Activated CD8-positive, alpha-beta T cell treated with anti-CD3 and anti-CD28 coated beads, Interleukin-2, amount 10 ng/mL, durations not matched to agents 7 days and 5 days (primary cell): ENCODE data around the gene STT3A. TPM values are rescaled to one million over a fixed set of nuclear protein-coding genes. Genes with fewer than 3 reads are reported as not detected.
"Not testable (repeated sequence)": the region's sequence is repeated elsewhere in the genome, so short reads cannot be mapped to it uniquely, and the experiment has no call there.

Source experiments
- ATAC-seq: fragments of 150-1000 bp; cut with Tn5 transposase; one replicate; pipeline ENCODE4 v1.10.0; 2021; ENCODE audit warnings: moderate library complexity
- CTCF ChIA-PET: fragments of 350-600 bp; sonication (Branson Sonifier 250); formaldehyde crosslinking; loops from one replicate; lab custom pipeline; 2021; ENCODE audit warnings: antibody characterized with exemption; lab: Charles Lee
- POLR2A ChIA-PET: fragments of 350-600 bp; sonication (Branson Sonifier 250); formaldehyde crosslinking; loops from one replicate; lab custom pipeline; 2021; ENCODE audit warnings: antibody characterized with exemption; lab: Charles Lee
- DNase-seq: peaks from one replicate; pipeline ENCODE4 v3.0.0-alpha.2; 2020
- H3K27ac Mint-ChIP-seq: one replicate; pipeline ENCODE4 v1.8.0; 2021; ENCODE audit warnings: mild to moderate bottlenecking, mixed read lengths
- H3K27me3 Mint-ChIP-seq: one replicate; pipeline ENCODE4 v1.8.0; 2021; ENCODE audit warnings: low read depth, mixed read lengths
- H3K36me3 Mint-ChIP-seq: one replicate; pipeline ENCODE4 v1.8.0; 2021; ENCODE audit warnings: low read depth, mixed read lengths
- H3K4me1 Mint-ChIP-seq: one replicate; pipeline ENCODE4 v1.8.0; 2021; ENCODE audit warnings: low read depth, mixed read lengths
- H3K4me3 Mint-ChIP-seq: one replicate; pipeline ENCODE4 v1.8.0; 2021; ENCODE audit warnings: mild to moderate bottlenecking, mixed read lengths
- H3K9me3 Mint-ChIP-seq: one replicate; pipeline ENCODE4 v1.8.0; 2022; ENCODE audit warnings: mixed read lengths; ENCODE audit not compliant: insufficient read depth
- total RNA-seq, 2 experiments: library from RNA; stranded (reverse); gene quantifications; one replicate each; pipeline ENCODE4 v1.2.3, GENCODE V29; 2021

Gene STT3A
- total RNA-seq, 2 experiments from 2014 or later: 103 to 114 TPM

DNA sequence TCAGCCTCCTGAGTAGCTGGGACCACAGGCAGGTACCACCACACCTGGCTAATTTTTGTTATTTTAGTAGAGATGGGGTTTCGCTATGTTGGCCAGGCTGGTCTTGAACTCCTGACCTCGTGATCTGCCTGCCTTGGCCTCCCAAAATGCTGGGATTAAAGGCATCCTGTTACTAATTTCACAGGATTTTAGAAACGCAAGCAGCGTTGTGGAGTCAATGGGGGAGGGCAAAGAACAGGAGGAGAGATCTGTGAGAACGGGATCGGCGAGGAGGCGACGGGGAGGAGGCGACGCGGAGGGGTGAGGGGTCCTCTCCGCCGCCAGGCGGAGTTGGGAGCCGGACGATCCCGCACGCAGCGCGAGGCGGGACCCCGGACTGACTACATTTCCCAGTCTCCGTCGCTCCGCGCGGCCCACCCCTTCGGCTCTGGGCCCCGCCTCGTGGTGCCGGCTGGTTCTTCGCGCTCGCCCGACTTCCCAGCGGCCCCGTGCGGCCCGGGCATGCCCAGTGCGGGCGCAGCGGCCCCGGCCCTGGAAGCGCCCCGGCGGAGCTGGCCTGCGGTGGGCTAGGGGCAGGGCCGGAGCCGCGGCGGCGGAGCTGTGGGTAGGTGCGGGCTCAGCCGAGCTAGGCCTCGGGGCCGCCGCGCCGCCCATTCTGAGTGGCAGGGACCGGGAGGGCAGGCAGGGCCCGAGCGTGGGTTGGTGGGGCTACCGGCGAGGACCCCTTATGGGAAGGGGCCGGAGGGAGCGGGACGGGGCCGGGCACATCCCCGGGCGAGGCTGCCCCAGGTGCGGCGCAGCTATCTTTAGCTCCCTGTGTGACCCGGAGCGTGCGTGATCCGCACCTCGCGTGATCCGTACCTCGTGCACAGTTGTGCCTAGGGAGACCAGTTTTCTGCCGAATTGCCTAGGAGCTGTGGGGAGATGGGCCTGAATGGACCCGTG lies 23.4 kb upstream of the STT3A start, which contains the start of gene EI24:
Gene EI24 (plus strand): TSS at position 508 of the 945 bp plus-strand sequence. CDS start 3,051 bp downstream, outside the sequence.
- peak; percentile 99 for ATAC-seq
- no peaks in the 10 kb centered on the region for H3K27me3 Mint-ChIP-seq

DNA sequence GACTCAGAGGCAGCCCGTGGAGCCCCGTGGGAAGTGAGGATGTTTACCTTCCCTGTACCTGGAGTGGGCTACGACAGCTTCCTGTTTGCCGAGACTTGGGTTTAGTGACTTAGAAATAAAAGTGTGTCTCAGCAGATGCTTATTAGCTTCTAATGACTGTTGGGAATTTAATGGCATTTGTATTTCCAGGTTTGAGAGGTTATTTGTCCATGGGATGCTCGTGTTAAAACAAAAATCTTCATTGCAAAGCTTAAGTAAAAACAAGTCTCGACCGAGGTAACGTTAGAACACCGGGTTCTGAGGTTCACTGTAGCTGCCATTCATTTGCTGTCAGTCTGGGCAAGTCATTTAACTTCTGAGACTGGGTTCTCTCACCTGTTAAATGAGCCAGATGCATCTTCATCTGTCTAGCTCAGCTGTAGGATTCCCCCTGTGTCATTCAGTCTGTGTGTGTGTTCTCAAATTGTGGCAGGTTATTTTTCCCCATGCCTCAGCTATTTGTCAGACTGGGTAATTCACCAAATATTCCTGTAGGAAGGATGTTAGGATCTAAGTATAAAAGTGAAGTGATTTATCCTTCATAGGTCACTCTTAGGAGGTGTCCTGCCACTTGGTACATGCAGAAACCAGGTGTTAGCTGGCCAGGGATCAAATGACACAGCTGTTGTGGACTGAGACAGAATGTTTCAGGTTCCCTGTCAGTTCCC lies 22.6 kb upstream of the STT3A start:
- Mint-ChIP-seq H3K27me3 (no peaks in the 10 kb centered on the region), H3K9me3 (no peaks in the 10 kb centered on the region), H3K4me1 (peaks cover 29% of the 10 kb centered on the region), H3K27ac (peak overlapping the region; percentile 87), H3K36me3 (peaks cover 28% of the 10 kb centered on the region), H3K4me3 (peak overlapping the region; percentile 88)
- ChIA-PET CTCF (interaction anchor here (0.8 to 2.5 kb wide), 12 partner anchors 11 to 119 kb away, joined by 3 to 25 read pairs (median 4); partner anchors contain the start of gene STT3A), POLR2A (interaction anchor here (0.7 to 4.4 kb wide), 9 partner anchors 13 to 734 kb away, joined by 3 to 29 read pairs (median 3); partner anchors contain the start of genes CHEK1, DCPS, HYLS1 and PUS3)
- DNase-seq: no peak
- ATAC-seq: no peak

More for the DNA sequence above, 23.4 kb upstream of the STT3A start, which contains the start of gene EI24:
- Mint-ChIP-seq H3K27ac (peak within 1 kb of the TSS; percentile 90), H3K9me3 (no peaks in the 10 kb centered on the region), H3K4me1 (peaks cover 29% of the 10 kb centered on the region), H3K36me3 (peaks cover 23% of the 10 kb centered on the region), H3K4me3 (peak within 1 kb of the TSS; percentile 89)
- CTCF ChIA-PET: interaction anchor here (0.8 to 2.5 kb wide), 13 partner anchors 10 to 118 kb away, joined by 3 to 25 read pairs (median 4); partner anchors contain the start of gene STT3A
- DNase-seq: peak; percentile 91
- POLR2A ChIA-PET: interaction anchor here (0.7 to 4.4 kb wide), 8 partner anchors 14 to 735 kb away, joined by 3 to 29 read pairs (median 5); partner anchors contain the start of genes CHEK1, DCPS, HYLS1 and PUS3

DNA sequence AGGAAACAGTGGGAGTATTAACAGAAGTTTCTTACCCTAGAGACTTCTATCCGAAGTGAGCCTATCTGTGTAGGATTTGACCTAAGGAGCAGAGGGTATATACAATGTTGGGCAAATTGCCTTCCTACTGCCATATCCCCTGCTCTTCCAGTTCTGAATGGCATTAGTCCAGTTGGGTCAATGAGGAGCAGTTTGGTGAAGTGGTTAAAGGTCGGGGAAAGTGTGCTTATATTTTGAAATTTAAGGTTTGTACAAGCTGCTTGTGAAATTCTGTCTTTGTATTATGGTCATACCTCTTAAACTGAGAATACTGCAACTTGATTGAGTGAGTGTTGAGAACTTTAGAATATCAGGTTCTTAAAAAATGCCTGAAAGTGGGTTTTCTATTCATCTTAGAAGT lies 21.7 kb upstream of the STT3A start:
- Mint-ChIP-seq H3K27ac (peak overlapping the region; percentile 54), H3K4me3 (peak overlapping the region; percentile 88), H3K27me3 (no peaks in the 10 kb centered on the region), H3K9me3 (no peaks in the 10 kb centered on the region), H3K4me1 (peaks cover 29% of the 10 kb centered on the region), H3K36me3 (peaks cover 34% of the 10 kb centered on the region)
- ChIA-PET CTCF (no interaction called here), POLR2A (interaction anchor here (1.1 to 4.4 kb wide), 3 partner anchors 13 to 21 kb away, joined by 3 to 29 read pairs (median 7); partner anchors contain the start of gene STT3A)
- ATAC-seq (no peak), DNase-seq (no peak)

DNA sequence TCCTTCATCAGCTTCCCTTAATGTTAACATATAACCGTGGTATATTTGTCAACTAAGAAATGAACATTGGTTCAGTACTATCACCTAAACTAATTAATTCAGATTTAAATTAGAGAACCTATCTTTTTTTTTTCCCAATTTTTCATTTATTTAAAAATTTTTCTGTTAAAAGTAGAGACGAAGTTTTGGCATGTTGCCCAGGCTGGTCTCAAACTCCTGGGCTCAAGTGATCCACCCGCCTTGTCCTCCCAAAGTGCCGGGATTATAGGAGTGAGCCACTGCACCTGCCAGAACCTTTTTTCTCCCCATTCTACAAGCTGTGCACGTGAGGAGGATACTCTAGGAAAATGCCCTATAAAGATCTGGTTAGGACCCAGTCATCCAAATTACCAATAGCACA lies 19.7 kb upstream of the STT3A start:
- Mint-ChIP-seq H3K9me3 (no peaks in the 10 kb centered on the region), H3K4me3 (no peak overlapping the region), H3K27me3 (no peaks in the 10 kb centered on the region), H3K4me1 (peaks cover 21% of the 10 kb centered on the region), H3K36me3 (peaks cover 46% of the 10 kb centered on the region), H3K27ac (no peak overlapping the region)
- ATAC-seq: no peak
- ChIA-PET CTCF (interaction anchor here (0.7 kb wide), 1 partner anchor 19 kb away, joined by 3 read pairs; no protein-coding TSS in a partner anchor), POLR2A (no interaction called here)
- DNase-seq: no peak

DNA sequence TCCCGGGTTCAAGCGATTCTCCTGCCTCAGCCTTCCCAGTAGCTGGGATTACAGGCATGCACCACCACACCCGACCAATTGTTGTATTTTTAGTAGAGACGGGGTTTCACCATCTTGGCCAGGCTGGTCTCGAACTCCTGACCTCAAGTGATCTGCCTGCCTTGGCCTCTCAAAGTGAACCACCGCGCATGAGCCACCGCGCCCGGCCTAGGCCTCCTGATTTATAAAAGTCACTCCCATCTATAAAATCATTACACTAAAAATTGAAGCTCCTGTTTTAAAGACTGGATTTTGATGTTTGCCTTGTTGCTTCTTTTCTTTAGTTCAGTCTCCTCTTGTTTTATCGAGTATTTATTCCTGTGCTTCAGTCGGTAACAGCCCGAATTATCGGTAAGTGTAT lies 15.5 kb upstream of the STT3A start:
- POLR2A ChIA-PET: not testable (repeated sequence)
- peaks cover 58% of the 10 kb centered on the region for H3K36me3 Mint-ChIP-seq

DNA sequence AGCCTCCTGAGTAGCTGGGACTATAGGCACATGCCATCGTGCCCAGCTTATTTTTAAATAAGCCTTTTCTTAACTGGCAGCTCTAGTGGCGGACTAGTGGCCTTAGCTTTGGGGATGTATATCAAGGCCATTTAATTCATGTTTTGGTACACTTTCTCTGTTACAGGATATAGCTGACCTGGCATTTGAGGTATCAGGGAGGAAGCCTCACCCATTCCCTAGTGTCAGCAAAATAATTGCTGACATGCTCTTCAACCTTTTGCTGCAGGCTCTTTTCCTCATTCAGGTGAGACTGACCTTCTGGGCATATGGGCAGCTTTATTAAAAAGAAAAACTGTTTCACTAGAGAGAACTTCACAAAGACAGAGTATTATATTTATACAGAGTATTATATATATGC lies 13.9 kb upstream of the STT3A start:
- ChIA-PET CTCF (no interaction called here), POLR2A (no interaction called here)
- no peaks in the 10 kb centered on the region for H3K27me3 Mint-ChIP-seq
- peaks cover 61% of the 10 kb centered on the region for H3K36me3 Mint-ChIP-seq
- no peak overlapping the region for H3K4me3 Mint-ChIP-seq
- DNase-seq (no peak), ATAC-seq (no peak)
- no peaks in the 10 kb centered on the region for H3K4me1 Mint-ChIP-seq
- no peak overlapping the region for H3K27ac Mint-ChIP-seq
- H3K9me3 Mint-ChIP-seq: no peaks in the 10 kb centered on the region

More for the DNA sequence above, 15.5 kb upstream of the STT3A start:
- DNase-seq, H3K27ac Mint-ChIP-seq, H3K27me3 Mint-ChIP-seq, H3K4me1 Mint-ChIP-seq, CTCF ChIA-PET, H3K4me3 Mint-ChIP-seq, ATAC-seq, H3K9me3 Mint-ChIP-seq: not testable (repeated sequence)

DNA sequence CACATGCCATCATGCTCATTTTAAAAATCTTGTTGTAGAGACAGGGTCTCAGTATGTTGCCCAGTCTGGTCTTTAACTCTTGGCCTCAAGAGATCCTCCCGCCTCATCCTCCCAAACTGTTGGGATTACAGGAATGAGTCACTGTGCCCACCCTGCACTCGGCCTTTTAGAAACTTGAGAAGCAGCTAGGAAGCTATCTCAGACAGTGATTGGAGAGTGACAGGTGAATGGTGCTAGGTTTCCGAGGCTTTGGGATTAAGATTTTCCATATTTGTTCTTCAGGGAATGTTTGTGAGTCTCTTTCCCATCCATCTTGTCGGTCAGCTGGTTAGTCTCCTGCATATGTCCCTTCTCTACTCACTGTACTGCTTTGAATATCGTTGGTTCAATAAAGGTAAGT lies 12.8 kb upstream of the STT3A start:
- no peak overlapping the region for H3K4me3 Mint-ChIP-seq
- no peaks in the 10 kb centered on the region for H3K9me3 Mint-ChIP-seq
- H3K4me1 Mint-ChIP-seq: no peaks in the 10 kb centered on the region
- H3K27ac Mint-ChIP-seq: no peak overlapping the region
- no peak for DNase-seq
- no peaks in the 10 kb centered on the region for H3K27me3 Mint-ChIP-seq
- ATAC-seq: no peak
- POLR2A ChIA-PET: interaction anchor here (0.7 kb wide), 1 partner anchor 12 kb away, joined by 3 read pairs; no protein-coding TSS in a partner anchor
- CTCF ChIA-PET: interaction anchor here (1.0 kb wide), 1 partner anchor 47 kb away, joined by 3 read pairs; no protein-coding TSS in a partner anchor
- H3K36me3 Mint-ChIP-seq: peaks cover 62% of the 10 kb centered on the region

DNA sequence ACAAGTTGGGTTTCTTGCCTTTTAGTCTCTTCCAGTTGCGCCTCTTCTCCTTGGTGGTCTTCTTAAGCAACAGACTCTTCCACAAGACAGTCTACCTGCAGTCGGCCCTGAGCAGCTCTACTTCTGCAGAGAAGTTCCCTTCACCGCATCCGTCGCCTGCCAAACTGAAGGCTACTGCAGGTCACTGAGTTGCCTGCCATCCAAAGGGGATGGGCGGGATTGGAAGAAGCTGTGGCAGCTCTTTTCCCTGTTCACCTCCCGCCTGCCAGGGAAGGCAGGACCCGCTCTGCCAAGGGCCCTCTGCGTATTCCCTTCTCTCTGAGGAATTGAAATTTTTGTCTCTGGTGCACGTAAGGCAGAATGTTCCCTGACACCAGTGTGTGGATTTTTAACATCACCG lies 9.2 kb upstream of the STT3A start:
- H3K4me3 Mint-ChIP-seq: no peak overlapping the region
- DNase-seq: no peak
- peaks cover 44% of the 10 kb centered on the region for H3K36me3 Mint-ChIP-seq
- no peak overlapping the region for H3K27ac Mint-ChIP-seq
- ChIA-PET POLR2A (interaction anchor here (1.1 to 1.5 kb wide), 2 partner anchors 8 to 13 kb away, joined by 3 to 7 read pairs; no protein-coding TSS in a partner anchor), CTCF (interaction anchor here (1.6 kb wide), 1 partner anchor 14 kb away, joined by 3 read pairs; the partner anchor contains the start of gene EI24)
- ATAC-seq: no peak
- H3K27me3 Mint-ChIP-seq: no peaks in the 10 kb centered on the region
- H3K9me3 Mint-ChIP-seq: no peaks in the 10 kb centered on the region
- H3K4me1 Mint-ChIP-seq: no peaks in the 10 kb centered on the region

DNA sequence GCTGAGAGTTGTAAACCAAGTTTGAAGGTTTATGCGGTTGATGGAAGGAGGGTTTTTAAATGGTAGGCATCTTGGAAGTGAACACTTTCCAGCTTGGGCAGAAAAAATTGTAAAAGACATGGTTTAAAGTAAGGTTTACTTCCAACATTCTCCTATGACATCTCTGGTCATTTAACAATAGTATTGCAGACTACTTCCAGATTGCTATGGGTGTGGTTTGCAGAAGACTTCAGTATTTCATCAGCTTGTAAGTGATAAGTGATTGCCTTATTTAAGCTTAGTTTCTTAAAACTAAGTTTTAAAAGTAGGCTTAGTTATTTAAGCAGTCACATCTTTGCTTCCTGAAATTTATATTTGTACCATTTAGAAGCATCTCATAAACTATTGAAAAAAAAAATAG lies 7.2 kb upstream of the STT3A start:
- H3K9me3 Mint-ChIP-seq: no peaks in the 10 kb centered on the region
- no peaks in the 10 kb centered on the region for H3K27me3 Mint-ChIP-seq
- ChIA-PET POLR2A (no interaction called here), CTCF (no interaction called here)
- peaks cover 31% of the 10 kb centered on the region for H3K36me3 Mint-ChIP-seq
- DNase-seq (no peak), ATAC-seq (no peak)
- H3K4me1 Mint-ChIP-seq: no peaks in the 10 kb centered on the region
- no peak overlapping the region for H3K27ac Mint-ChIP-seq
- H3K4me3 Mint-ChIP-seq: no peak overlapping the region

DNA sequence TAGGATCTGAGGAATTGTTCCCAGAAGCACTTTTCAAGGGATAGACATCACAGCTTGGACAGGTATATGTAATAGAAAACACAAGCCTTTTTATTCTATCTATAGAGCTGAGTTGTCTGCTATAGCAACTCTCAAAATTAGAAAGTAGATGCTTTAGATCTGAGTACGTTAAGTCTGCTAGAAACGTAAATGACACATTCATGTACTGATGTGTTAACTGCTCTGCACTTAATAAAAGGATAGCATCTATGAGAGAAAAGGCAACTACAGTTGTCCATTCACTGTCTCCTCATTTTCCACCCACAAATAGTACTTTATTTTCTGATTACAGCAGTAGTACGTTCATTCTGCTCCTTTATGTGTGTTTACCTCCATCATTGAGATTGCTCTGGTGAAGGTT lies 6.0 kb upstream of the STT3A start:
- H3K27me3 Mint-ChIP-seq: no peaks in the 10 kb centered on the region
- H3K9me3 Mint-ChIP-seq: no peaks in the 10 kb centered on the region
- DNase-seq: no peak
- peaks cover 6% of the 10 kb centered on the region for H3K4me1 Mint-ChIP-seq
- ChIA-PET POLR2A (no interaction called here), CTCF (interaction anchor here (0.5 to 1.0 kb wide), 2 partner anchors 17 to 337 kb away, joined by 3 read pairs; partner anchors contain the start of gene EI24)
- peaks cover 27% of the 10 kb centered on the region for H3K36me3 Mint-ChIP-seq
- H3K4me3 Mint-ChIP-seq: no peak overlapping the region
- ATAC-seq: no peak
- H3K27ac Mint-ChIP-seq: no peak overlapping the region

DNA sequence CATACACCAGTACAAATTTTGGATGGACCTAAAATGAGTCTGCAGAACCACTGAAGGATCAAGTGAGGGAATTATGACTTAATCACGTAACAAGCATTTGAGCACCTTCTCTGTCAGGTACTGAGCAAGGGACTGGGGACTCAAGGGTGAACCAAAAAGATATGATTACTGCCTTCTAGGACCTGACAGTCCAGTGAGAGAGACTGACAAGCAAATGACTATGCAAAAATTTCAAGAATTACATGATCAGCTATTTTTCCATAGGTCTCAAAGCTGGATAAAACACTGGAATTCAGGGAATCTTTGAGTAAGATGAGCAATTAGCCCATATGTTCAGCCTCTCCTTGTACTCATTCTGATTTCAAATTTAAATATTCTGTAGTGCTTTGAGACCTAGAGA lies 5.2 kb upstream of the STT3A start:
- no peaks in the 10 kb centered on the region for H3K9me3 Mint-ChIP-seq
- POLR2A ChIA-PET: no interaction called here

More for the DNA sequence above, 5.2 kb upstream of the STT3A start:
- CTCF ChIA-PET: no interaction called here
- ATAC-seq (no peak), DNase-seq (no peak)
- Mint-ChIP-seq H3K36me3 (peaks cover 24% of the 10 kb centered on the region), H3K4me3 (no peak overlapping the region), H3K27ac (no peak overlapping the region), H3K4me1 (peaks cover 6% of the 10 kb centered on the region), H3K27me3 (no peaks in the 10 kb centered on the region)
